ENCODE measurements around the gene GLIPR1L2. TPM values are rescaled to one million over a fixed set of nuclear protein-coding genes. Genes with fewer than 3 reads are reported as not detected.
A peak's percentile ranks its signal among the peaks of the same experiment; 100 is the strongest.

GLIPR1L2 gene
- total RNA-seq, 1 experiment from 2014 or later = not detected

GRCh38 chr12:75414671-75415070, 23.8 kb downstream of the GLIPR1L2 start:
- CTCF ChIA-PET = interaction anchor here (0.6 kb wide), 1 partner anchor 100 kb away, joined by 3 read pairs; no protein-coding TSS in a partner anchor
- ATAC-seq = peak; percentile 83

GRCh38 chr12:75419841-75420240, 29.0 kb downstream of the GLIPR1L2 start:
- no peaks in the 10 kb centered on the region for H4K20me1 ChIP-seq (ENCODE audit: low read length)
- no peaks in the 10 kb centered on the region for H3F3A ChIP-seq (ENCODE audit: low read length, unreplicated experiment)
- no peak overlapping the region for H3K27ac ChIP-seq (ENCODE audit: low read length)
- no TSS peak for BruUV-seq (replicated peaks)
- no peaks in the 10 kb centered on the region for H3K79me2 ChIP-seq (ENCODE audit: low read length)
- H3K4me1 ChIP-seq (ENCODE audit: insufficient read depth, low read length) = no peaks in the 10 kb centered on the region
- H3K9me3 ChIP-seq (ENCODE audit: low read length) = no peaks in the 10 kb centered on the region
- no peak overlapping the region for H3K4me3 ChIP-seq (ENCODE audit: low read length)
- no peak overlapping the region for H2AFZ ChIP-seq (ENCODE audit: low read length)
- ChIA-PET CTCF (no interaction called here), POLR2A (ENCODE audit: unreplicated experiment) (no interaction called here)
- no peaks in the 10 kb centered on the region for H3K27me3 ChIP-seq (ENCODE audit: low read length)
- ATAC-seq (no peak), DNase-seq (no peak)
- 0 out of 2 replicates have a peak, but pooled peaks cover 3% of the 10 kb centered on the region for H3K9me2 ChIP-seq (replicated peaks; ENCODE audit: low read length)
- no peak overlapping the region for H3K4me2 ChIP-seq (ENCODE audit: low read length)
- no peak overlapping the region for H3K9ac ChIP-seq (ENCODE audit: low read length)
- H3K36me3 ChIP-seq (ENCODE audit: low read depth, low read length) = no peaks in the 10 kb centered on the region; the same call in 1 of the 2 replicates
- intact Hi-C loops (cut with micrococcal nuclease) = no loop called here
- TF ChIP-seq EZH2phosphoT487 (IDR thresholded peaks at IDR 0.05; ENCODE audit: borderline replicate concordance, low read length) (no peak), EZH2 (IDR thresholded peaks at IDR 0.05; ENCODE audit: low read length, unreplicated experiment) (no peak), CTCF (conservative IDR thresholded peaks at IDR 0.05; ENCODE audit: low read depth, low read length) (no peak)

More at GRCh38 chr12:75414671-75415070, 23.8 kb downstream of the GLIPR1L2 start:
- Histone ChIP-seq H3K9me2 (replicated peaks; ENCODE audit: low read length) (no peaks in the 10 kb centered on the region), H3K36me3 (ENCODE audit: low read depth, low read length) (no peaks in the 10 kb centered on the region; the same call in 1 of the 2 replicates), H2AFZ (ENCODE audit: low read length) (0 out of 2 replicates have a peak overlapping the region, but pooled peaks have one; percentile 26), H3K9ac (ENCODE audit: low read length) (no peak overlapping the region), H3K9me3 (ENCODE audit: low read length) (no peaks in the 10 kb centered on the region), H3K4me1 (ENCODE audit: insufficient read depth, low read length) (no peaks in the 10 kb centered on the region), H4K20me1 (ENCODE audit: low read length) (no peaks in the 10 kb centered on the region), H3K27ac (ENCODE audit: low read length) (no peak overlapping the region), H3F3A (ENCODE audit: low read length, unreplicated experiment) (no peaks in the 10 kb centered on the region), H3K4me2 (ENCODE audit: low read length) (no peak overlapping the region), H3K79me2 (ENCODE audit: low read length) (no peaks in the 10 kb centered on the region), H3K27me3 (ENCODE audit: low read length) (no peaks in the 10 kb centered on the region), H3K4me3 (ENCODE audit: low read length) (no peak overlapping the region)
- DNase-seq = no peak
- BruUV-seq (replicated peaks) = no TSS peak
- POLR2A ChIA-PET (ENCODE audit: unreplicated experiment) = no interaction called here
- intact Hi-C loops (cut with micrococcal nuclease) = no loop called here
- TF ChIP-seq EZH2phosphoT487 (IDR thresholded peaks at IDR 0.05; ENCODE audit: borderline replicate concordance, low read length) (no peak), CTCF (conservative IDR thresholded peaks at IDR 0.05; ENCODE audit: low read depth, low read length) (no peak), EZH2 (IDR thresholded peaks at IDR 0.05; ENCODE audit: low read length, unreplicated experiment) (no peak)

- H2AFZ ChIP-seq (ENCODE audit: low read length) = no peak overlapping the region
- H3K27ac ChIP-seq (ENCODE audit: low read length) = no peak overlapping the region
- ChIA-PET POLR2A (ENCODE audit: unreplicated experiment) (no interaction called here), CTCF (no interaction called here)
- H3K27me3 ChIP-seq (ENCODE audit: low read length) = no peaks in the 10 kb centered on the region
- H3K9me2 ChIP-seq (replicated peaks; ENCODE audit: low read length) = no peaks in the 10 kb centered on the region
- peaks cover 12% of the 10 kb centered on the region; the same call in 1 of the 2 replicates for H3K9me3 ChIP-seq (ENCODE audit: low read length)
- H3K36me3 ChIP-seq (ENCODE audit: low read depth, low read length) = peaks cover 5% of the 10 kb centered on the region; the same call in 1 of the 2 replicates
- no TSS peak for BruUV-seq (replicated peaks)
- H3K4me3 ChIP-seq (ENCODE audit: low read length) = no peak overlapping the region
- H3K4me1 ChIP-seq (ENCODE audit: insufficient read depth, low read length) = no peaks in the 10 kb centered on the region
- ATAC-seq = no peak
- no peaks in the 10 kb centered on the region for H4K20me1 ChIP-seq (ENCODE audit: low read length)
- no peak overlapping the region for H3K9ac ChIP-seq (ENCODE audit: low read length)
- no peaks in the 10 kb centered on the region for H3F3A ChIP-seq (ENCODE audit: low read length, unreplicated experiment)
- intact Hi-C loops (cut with micrococcal nuclease) = no loop called here
- no peak for DNase-seq
- no peak for TF ChIP-seq EZH2 (IDR thresholded peaks at IDR 0.05; ENCODE audit: low read length, unreplicated experiment)
- no peak for TF ChIP-seq CTCF (conservative IDR thresholded peaks at IDR 0.05; ENCODE audit: low read depth, low read length)
- no peak for TF ChIP-seq EZH2phosphoT487 (IDR thresholded peaks at IDR 0.05; ENCODE audit: borderline replicate concordance, low read length)
- no peaks in the 10 kb centered on the region for H3K79me2 ChIP-seq (ENCODE audit: low read length)
- no peak overlapping the region for H3K4me2 ChIP-seq (ENCODE audit: low read length)
These were observed 36.6 kb downstream of the GLIPR1L2 start for GRCh38 chr12:75427491-75427890.

Data from PC-3 (cell line).